ENCODE data around the gene ADD1. TPM values are rescaled to one million over a fixed set of nuclear protein-coding genes. Genes with fewer than 3 reads are reported as not detected.

The ADD1 gene
- total RNA-seq, 2 experiments from 2014 or later: 153 TPM

DNA sequence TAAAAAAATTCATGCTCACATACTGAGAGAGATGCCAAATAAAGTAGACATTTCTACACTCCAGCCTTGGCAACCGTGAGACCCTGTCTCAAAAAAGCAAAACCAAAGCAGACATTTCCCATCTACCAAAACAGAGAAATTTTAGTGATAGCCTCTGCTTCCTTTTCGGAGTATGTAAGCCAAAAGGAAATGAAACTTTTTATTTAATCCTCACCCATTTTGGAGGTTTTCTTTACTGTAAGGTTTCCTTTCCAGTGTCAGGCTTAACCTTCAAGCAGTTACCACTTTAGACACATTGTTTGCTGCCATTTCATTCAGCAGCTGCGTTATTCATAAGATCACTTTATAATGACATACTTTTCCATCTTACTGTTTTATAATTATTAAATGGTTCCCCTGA, 15.9 kb downstream of the ADD1 start:
- intact Hi-C loops (cut with DNase I, micrococcal nuclease): no loop called here
- Histone ChIP-seq H3K36me3 (ENCODE audit: insufficient read depth, low read length) (peaks cover 8% of the 10 kb centered on the region), H3K4me3 (ENCODE audit: low read length) (no peak overlapping the region), H3K9me3 (ENCODE audit: control insufficient read depth in 1 of 2, insufficient read depth in 1 of 2, low read length in 2 of 2) (no peaks in the 10 kb centered on the region), H3K27ac (ENCODE audit: low read depth in 1 of 2, low read length in 2 of 2) (no peak overlapping the region), H3K27me3 (ENCODE audit: control insufficient read depth in 1 of 2, insufficient read depth in 2 of 2, low read length in 2 of 2) (no peaks in the 10 kb centered on the region), H3K4me1 (ENCODE audit: insufficient read depth, low read length) (peaks cover 48% of the 10 kb centered on the region)
- H3K36me3 Mint-ChIP-seq (ENCODE audit: low read depth): peaks cover 24% of the 10 kb centered on the region
- no peak overlapping the region for H3K4me3 Mint-ChIP-seq
- no peak for DNase-seq
- ChIA-PET CTCF (no interaction called here), POLR2A (no interaction called here)
- ATAC-seq (ENCODE audit: poor library complexity): no peak
- H3K9me3 Mint-ChIP-seq: no peaks in the 10 kb centered on the region
- H3K27ac Mint-ChIP-seq: peak overlapping the region; percentile 63
- H3K4me1 Mint-ChIP-seq (ENCODE audit: low read depth): peaks cover 85% of the 10 kb centered on the region
- TF ChIP-seq, protein P1, sequence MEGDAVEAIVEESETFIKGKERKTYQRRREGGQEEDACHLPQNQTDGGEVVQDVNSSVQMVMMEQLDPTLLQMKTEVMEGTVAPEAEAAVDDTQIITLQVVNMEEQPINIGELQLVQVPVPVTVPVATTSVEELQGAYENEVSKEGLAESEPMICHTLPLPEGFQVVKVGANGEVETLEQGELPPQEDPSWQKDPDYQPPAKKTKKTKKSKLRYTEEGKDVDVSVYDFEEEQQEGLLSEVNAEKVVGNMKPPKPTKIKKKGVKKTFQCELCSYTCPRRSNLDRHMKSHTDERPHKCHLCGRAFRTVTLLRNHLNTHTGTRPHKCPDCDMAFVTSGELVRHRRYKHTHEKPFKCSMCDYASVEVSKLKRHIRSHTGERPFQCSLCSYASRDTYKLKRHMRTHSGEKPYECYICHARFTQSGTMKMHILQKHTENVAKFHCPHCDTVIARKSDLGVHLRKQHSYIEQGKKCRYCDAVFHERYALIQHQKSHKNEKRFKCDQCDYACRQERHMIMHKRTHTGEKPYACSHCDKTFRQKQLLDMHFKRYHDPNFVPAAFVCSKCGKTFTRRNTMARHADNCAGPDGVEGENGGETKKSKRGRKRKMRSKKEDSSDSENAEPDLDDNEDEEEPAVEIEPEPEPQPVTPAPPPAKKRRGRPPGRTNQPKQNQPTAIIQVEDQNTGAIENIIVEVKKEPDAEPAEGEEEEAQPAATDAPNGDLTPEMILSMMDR (IDR thresholded peaks at IDR 0.05): no peak
- H3K27me3 Mint-ChIP-seq: no peaks in the 10 kb centered on the region

DNA sequence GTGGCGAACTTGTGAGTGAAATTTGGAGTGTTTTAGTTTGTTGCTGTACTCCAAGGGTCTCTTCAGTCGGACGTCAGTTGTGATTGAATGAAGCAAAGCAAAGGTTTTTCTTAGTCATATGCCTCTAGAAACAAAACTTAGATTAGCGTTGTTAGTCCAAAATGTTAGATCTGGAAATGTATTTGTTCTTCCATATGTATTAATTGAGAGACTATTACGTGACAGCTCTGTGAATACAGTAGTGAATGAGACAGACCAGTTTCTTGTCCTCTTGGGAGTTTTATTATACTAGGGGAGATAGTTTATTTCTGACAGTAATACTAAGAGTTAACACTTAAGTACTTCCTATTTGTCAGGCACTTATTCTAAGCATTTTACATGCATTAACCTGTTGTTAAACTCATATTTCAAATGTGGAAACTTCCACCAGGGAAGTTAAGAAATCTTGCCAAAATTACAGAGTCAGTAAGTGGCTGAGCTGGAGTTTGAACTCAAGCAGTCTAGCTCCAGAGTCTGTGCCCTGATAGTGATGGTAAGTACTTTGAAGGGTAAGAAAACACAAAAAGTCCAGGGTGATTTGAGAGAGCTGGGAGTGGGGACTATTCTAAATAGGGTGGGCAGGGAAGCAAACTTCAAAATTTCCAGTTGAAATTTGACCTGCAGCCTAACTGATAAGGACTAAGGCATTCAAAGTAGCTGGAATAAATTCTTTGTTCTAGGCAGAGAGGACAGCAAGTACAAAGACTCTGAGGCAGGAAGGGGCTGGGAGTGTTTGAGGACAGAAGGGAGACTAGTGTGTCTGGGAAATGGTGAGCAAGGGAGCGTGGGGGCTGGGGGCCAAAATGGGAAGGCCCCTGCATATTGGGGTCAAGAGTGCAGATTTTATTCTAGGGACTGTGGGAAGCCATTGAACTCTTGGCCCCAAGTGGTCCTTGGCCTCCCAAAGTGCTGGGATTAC, 17.0 kb downstream of the ADD1 start:
- Histone ChIP-seq H3K36me3 (ENCODE audit: insufficient read depth, low read length) (peaks cover 2% of the 10 kb centered on the region), H3K4me3 (ENCODE audit: low read length) (no peak overlapping the region), H3K27me3 (ENCODE audit: control insufficient read depth in 1 of 2, insufficient read depth in 2 of 2, low read length in 2 of 2) (no peaks in the 10 kb centered on the region), H3K9me3 (ENCODE audit: control insufficient read depth in 1 of 2, insufficient read depth in 1 of 2, low read length in 2 of 2) (no peaks in the 10 kb centered on the region), H3K27ac (ENCODE audit: low read depth in 1 of 2, low read length in 2 of 2) (no peak overlapping the region), H3K4me1 (ENCODE audit: insufficient read depth, low read length) (peaks cover 49% of the 10 kb centered on the region)
- DNase-seq: no peak
- Mint-ChIP-seq H3K27me3 (no peaks in the 10 kb centered on the region), H3K27ac (peak overlapping the region; percentile 3), H3K9me3 (no peaks in the 10 kb centered on the region), H3K4me3 (no peak overlapping the region), H3K4me1 (ENCODE audit: low read depth) (peaks cover 86% of the 10 kb centered on the region), H3K36me3 (ENCODE audit: low read depth) (peaks cover 16% of the 10 kb centered on the region)
- TF ChIP-seq, protein P1 (IDR thresholded peaks at IDR 0.05): no peak
- ChIA-PET CTCF (no interaction called here), POLR2A (interaction anchor here (0.9 to 2.7 kb wide), 3 partner anchors 11 to 47 kb away, joined by 3 to 12 read pairs (median 3); no protein-coding TSS in a partner anchor)
- no peak for ATAC-seq (ENCODE audit: poor library complexity)
- intact Hi-C loops (cut with DNase I, micrococcal nuclease): no loop called here

DNA sequence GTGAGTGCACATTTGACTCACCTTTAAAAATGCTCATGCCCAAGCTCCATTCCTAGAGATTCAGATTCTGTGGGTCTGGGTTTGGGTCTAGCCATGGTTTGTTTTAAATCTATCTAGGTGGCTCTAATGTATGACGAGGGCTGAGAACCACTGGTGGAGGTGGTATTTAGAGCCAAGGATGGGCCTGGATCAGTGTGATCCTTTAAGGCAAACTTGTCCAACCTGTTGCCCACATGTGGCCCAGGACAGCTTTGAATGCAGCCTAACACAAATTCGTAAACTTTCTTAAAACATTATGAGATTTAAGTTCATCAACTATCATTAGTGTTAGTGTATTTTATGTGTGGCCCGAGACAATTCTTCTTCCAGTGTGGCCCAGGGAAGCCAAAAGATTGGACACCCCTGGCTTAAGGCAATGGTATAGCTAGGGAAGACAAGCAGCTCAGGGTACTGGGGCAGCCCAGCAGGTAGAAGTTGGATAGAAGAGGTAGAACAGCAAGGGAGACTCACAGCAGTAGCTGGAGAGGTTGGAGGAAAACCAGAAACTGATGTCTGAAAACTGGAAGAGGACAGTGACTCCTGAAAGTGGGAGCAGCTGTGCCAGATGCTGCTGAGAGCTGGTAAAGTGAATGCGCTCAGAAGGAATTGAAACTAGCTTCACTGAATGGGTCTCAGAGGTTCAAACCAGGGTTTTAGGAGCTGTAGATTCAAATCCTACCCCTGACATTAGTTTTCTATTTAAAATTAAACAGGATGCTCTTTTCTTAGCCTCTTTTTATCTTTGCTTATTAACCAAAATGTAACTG, 18.2 kb downstream of the ADD1 start:
- Histone ChIP-seq H3K27ac (ENCODE audit: low read depth in 1 of 2, low read length in 2 of 2) (no peak overlapping the region), H3K4me3 (ENCODE audit: low read length) (no peak overlapping the region), H3K4me1 (ENCODE audit: insufficient read depth, low read length) (peaks cover 55% of the 10 kb centered on the region), H3K9me3 (ENCODE audit: control insufficient read depth in 1 of 2, insufficient read depth in 1 of 2, low read length in 2 of 2) (no peaks in the 10 kb centered on the region), H3K36me3 (ENCODE audit: insufficient read depth, low read length) (peaks cover 2% of the 10 kb centered on the region), H3K27me3 (ENCODE audit: control insufficient read depth in 1 of 2, insufficient read depth in 2 of 2, low read length in 2 of 2) (no peaks in the 10 kb centered on the region)
- TF ChIP-seq, protein P1 (IDR thresholded peaks at IDR 0.05): no peak
- Mint-ChIP-seq H3K4me1 (ENCODE audit: low read depth) (peaks cover 90% of the 10 kb centered on the region), H3K36me3 (ENCODE audit: low read depth) (peaks cover 11% of the 10 kb centered on the region), H3K9me3 (no peaks in the 10 kb centered on the region), H3K27me3 (no peaks in the 10 kb centered on the region), H3K27ac (peak overlapping the region; percentile 3), H3K4me3 (no peak overlapping the region)
- POLR2A ChIA-PET: interaction anchor here (0.9 to 2.7 kb wide), 3 partner anchors 10 to 74 kb away, joined by 3 to 12 read pairs (median 3); no protein-coding TSS in a partner anchor
- ATAC-seq (ENCODE audit: poor library complexity): no peak
- CTCF ChIA-PET: interaction anchor here (0.9 kb wide), 1 partner anchor 64 kb away, joined by 4 read pairs; no protein-coding TSS in a partner anchor
- intact Hi-C loops (cut with DNase I, micrococcal nuclease): no loop called here
- DNase-seq: no peak

Data from CD4-positive, alpha-beta T cell (primary cell).